ENCODE measurements around the gene SEL1L3. TPM values are rescaled to one million over a fixed set of nuclear protein-coding genes. Genes with fewer than 3 reads are reported as not detected.

SEL1L3 gene
- total RNA-seq, 1 donor from 2014 or later: 13.3 TPM

DNA sequence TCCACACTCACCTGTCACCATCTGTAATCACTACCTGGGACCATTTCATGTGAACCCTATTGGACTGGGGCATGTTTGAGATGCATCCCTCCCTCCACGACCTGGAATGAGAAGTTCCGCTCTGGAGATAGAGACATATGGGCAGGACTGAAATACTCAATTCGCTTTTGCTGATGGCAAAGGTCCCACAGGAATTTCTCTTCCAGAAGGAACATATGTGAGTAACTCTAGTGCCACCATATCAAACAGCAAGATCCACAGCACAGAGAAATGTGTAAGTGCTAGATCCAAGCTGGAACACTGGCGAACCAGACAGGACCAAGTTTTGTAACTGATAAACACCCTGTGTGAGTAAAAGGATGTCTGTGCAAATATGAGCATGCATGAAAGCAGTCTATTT, 43.9 kb downstream of the SEL1L3 start:
- Histone ChIP-seq H3K4me1 (peaks cover 0 to under 1% of the 10 kb centered on the region in 2 donors), H3K9me3 (no peaks in the 10 kb centered on the region), H3K4me3 (no peak overlapping the region), H3K27me3 (no peaks in the 10 kb centered on the region), H3K27ac (no peak overlapping the region), H3K36me3 (no peaks in the 10 kb centered on the region)
- intact Hi-C loops (cut with DNase I): no loop called here
- DNase-seq (ENCODE audit: low spot score in 2 of 2): no peak
- TF ChIP-seq, protein P1, sequence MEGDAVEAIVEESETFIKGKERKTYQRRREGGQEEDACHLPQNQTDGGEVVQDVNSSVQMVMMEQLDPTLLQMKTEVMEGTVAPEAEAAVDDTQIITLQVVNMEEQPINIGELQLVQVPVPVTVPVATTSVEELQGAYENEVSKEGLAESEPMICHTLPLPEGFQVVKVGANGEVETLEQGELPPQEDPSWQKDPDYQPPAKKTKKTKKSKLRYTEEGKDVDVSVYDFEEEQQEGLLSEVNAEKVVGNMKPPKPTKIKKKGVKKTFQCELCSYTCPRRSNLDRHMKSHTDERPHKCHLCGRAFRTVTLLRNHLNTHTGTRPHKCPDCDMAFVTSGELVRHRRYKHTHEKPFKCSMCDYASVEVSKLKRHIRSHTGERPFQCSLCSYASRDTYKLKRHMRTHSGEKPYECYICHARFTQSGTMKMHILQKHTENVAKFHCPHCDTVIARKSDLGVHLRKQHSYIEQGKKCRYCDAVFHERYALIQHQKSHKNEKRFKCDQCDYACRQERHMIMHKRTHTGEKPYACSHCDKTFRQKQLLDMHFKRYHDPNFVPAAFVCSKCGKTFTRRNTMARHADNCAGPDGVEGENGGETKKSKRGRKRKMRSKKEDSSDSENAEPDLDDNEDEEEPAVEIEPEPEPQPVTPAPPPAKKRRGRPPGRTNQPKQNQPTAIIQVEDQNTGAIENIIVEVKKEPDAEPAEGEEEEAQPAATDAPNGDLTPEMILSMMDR (IDR thresholded peaks at IDR 0.05): no peak

GRCh38 chr4:25818371-25818871, 44.4 kb downstream of the SEL1L3 start:
- Histone ChIP-seq H3K4me3 (no peak overlapping the region), H3K4me1 (peaks cover 0 to 3% of the 10 kb centered on the region in 2 donors), H3K36me3 (no peaks in the 10 kb centered on the region), H3K9me3 (no peaks in the 10 kb centered on the region), H3K27ac (no peak overlapping the region), H3K27me3 (no peaks in the 10 kb centered on the region)
- TF ChIP-seq, protein P1 (IDR thresholded peaks at IDR 0.05): no peak
- intact Hi-C loops (cut with DNase I): no loop called here
- DNase-seq (ENCODE audit: low spot score in 2 of 2): no peak

DNA sequence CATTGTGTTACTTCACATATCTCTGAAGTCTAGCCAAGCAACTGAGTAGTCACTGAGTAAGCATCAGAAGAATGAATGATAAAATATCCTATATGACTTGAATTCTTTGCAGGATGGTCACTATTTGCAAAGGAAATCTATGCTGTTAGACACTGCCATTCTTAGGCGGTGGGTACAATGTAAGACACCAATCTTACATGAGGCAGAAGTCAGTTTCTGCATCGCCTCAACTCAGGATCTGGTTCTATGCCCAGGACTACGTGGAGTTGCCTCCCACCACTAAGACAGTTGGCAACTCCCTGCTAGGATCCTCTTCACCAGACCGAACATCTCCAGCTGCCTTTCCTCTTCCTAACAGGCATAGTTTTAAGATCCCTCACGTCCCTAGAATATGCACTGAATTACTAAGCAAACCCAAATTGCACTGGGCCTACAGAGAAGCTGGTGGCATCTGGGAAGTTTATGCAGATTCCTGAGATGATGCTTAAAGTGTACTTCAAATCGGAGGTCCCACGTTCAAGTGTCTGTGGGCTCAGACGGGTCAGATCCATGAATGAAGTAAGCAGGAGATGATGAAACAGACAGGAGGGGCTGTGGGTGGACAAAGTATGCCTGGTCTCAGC, 45.6 kb downstream of the SEL1L3 start:
- peaks cover 0 to 3% of the 10 kb centered on the region in 2 donors for H3K4me1 ChIP-seq
- TF ChIP-seq, protein P1 (IDR thresholded peaks at IDR 0.05): no peak
- H3K4me3 ChIP-seq: no peak overlapping the region
- no peaks in the 10 kb centered on the region for H3K9me3 ChIP-seq
- intact Hi-C loops (cut with DNase I): no loop called here
- no peak for DNase-seq (ENCODE audit: low spot score in 2 of 2)
- H3K27ac ChIP-seq: no peak overlapping the region
- no peaks in the 10 kb centered on the region for H3K27me3 ChIP-seq
- H3K36me3 ChIP-seq: no peaks in the 10 kb centered on the region

DNA sequence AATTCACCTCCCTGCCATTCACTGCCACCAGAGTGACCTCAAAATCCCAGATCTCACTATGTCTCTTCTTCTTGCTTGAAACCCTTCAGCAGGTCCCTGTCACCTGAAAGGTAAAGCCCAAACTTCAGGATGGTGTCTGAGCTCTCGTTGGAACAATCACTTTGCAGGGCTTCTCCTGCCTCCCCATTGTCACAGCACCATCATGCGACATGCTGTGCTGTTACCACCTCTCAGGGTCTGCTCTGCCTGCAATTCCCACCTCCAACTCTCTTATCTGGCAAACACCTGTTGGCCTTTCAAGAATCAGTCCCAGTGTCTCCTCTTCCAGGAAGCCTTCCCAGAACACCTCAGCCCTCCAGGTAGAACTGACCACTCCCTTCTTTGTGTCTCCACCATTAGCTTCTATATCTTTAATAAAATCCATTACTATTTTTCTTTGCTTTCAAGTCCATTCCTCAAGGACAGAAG, 46.2 kb downstream of the SEL1L3 start:
- Histone ChIP-seq H3K4me3 (no peak overlapping the region), H3K9me3 (no peaks in the 10 kb centered on the region), H3K36me3 (no peaks in the 10 kb centered on the region), H3K27ac (no peak overlapping the region), H3K27me3 (no peaks in the 10 kb centered on the region), H3K4me1 (peaks cover 0 to 3% of the 10 kb centered on the region in 2 donors)
- no peak for DNase-seq (ENCODE audit: low spot score in 2 of 2)
- TF ChIP-seq, protein P1 (IDR thresholded peaks at IDR 0.05): no peak
- intact Hi-C loops (cut with DNase I): no loop called here

- intact Hi-C loops (cut with DNase I): no loop called here
- DNase-seq (ENCODE audit: low spot score in 2 of 2): no peak
- Histone ChIP-seq H3K27me3 (no peaks in the 10 kb centered on the region), H3K9me3 (no peaks in the 10 kb centered on the region), H3K4me3 (no peak overlapping the region), H3K36me3 (no peaks in the 10 kb centered on the region), H3K27ac (no peak overlapping the region), H3K4me1 (peaks cover 0 to 3% of the 10 kb centered on the region in 2 donors)
- TF ChIP-seq, protein P1 (IDR thresholded peaks at IDR 0.05): no peak
Measured at GRCh38 chr4:25815586-25815985, 47.2 kb downstream of the SEL1L3 start.

All from ascending aorta (tissue), 2 donors.